PC-3 (cell line): Measurements from ENCODE around the gene FOXO4. TPM values are rescaled to one million over a fixed set of nuclear protein-coding genes. Genes with fewer than 3 reads are reported as not detected.

Experiments used
- total RNA-seq: library from RNA; depleted of rRNA; stranded (reverse); fragments of >200 nt; gene quantifications from 2 replicates; pipeline ENCODE4 v1.2.3, GENCODE V29; 2014; rRNA removed

Gene FOXO4
- total RNA-seq, 1 experiment from 2014 or later, result 5.1 TPM

Other genes with a start within 250 kb of the FOXO4 start
- gene TEX11, start 187.1 kb upstream of the FOXO4 start, total RNA-seq, result not detected in 2 replicates
- not detected in 2 replicates for gene SLC7A3, start 164.8 kb upstream of the FOXO4 start, total RNA-seq
- 43.9 and 48.4 TPM in 2 replicates for gene SNX12, start 27.5 kb upstream of the FOXO4 start, total RNA-seq
- not detected in 2 replicates for gene CXorf65, start 10.9 kb downstream of the FOXO4 start, total RNA-seq
- not detected in 2 replicates for gene IL2RG, start 15.7 kb downstream of the FOXO4 start, total RNA-seq
- gene MED12, start 22.7 kb downstream of the FOXO4 start, total RNA-seq, result 28.1 and 45.8 TPM in 2 replicates
- 0.23 and 0.29 TPM in 2 replicates for gene NLGN3, start 49.0 kb downstream of the FOXO4 start, total RNA-seq
- not detected in 2 replicates for gene GJB1, start 127.4 kb downstream of the FOXO4 start, total RNA-seq
- 23.5 and 25.2 TPM in 2 replicates for gene ZMYM3, start 158.3 kb downstream of the FOXO4 start, total RNA-seq
- gene NONO, start 187.8 kb downstream of the FOXO4 start, total RNA-seq, result 514 and 631 TPM in 2 replicates
- 0.75 and 1.7 TPM in 2 replicates for gene ITGB1BP2, start 205.9 kb downstream of the FOXO4 start, total RNA-seq